Hepatocyte (in vitro differentiated cells): ENCODE results near the gene CD300H. TPM values are rescaled to one million over a fixed set of nuclear protein-coding genes. Genes with fewer than 3 reads are reported as not detected.

Experiments used
- DNase-seq: peaks from one replicate; pipeline ENCODE4 v3.0.0-alpha.2; 2016; ENCODE audit warnings: low spot score
- H2AFZ ChIP-seq: fragments of 200-600 bp; sonication (generic); 2 replicates; pipeline ENCODE4 v1.6.0; 2016; ENCODE audit warnings: antibody characterized with exemption, mild to moderate bottlenecking
- H3K27ac ChIP-seq: fragments of 200-600 bp; sonication (generic); 2 replicates; pipeline ENCODE4 v1.5.1; 2016; ENCODE audit warnings: mild to moderate bottlenecking
- H3K27me3 ChIP-seq: fragments of 200-600 bp; sonication (generic); 2 replicates; pipeline ENCODE4 v1.6.1; 2016
- H3K36me3 ChIP-seq: fragments of 200-600 bp; sonication (generic); replicated peaks from 2 replicates; pipeline ENCODE4 v1.5.1; 2016; ENCODE audit warnings: low read depth; ENCODE audit not compliant: insufficient read depth
- H3K4me1 ChIP-seq: fragments of 200-600 bp; sonication (generic); 2 replicates; pipeline ENCODE4 v1.5.1; 2016; ENCODE audit warnings: mild to moderate bottlenecking, moderate library complexity; ENCODE audit not compliant: insufficient read depth
- H3K4me2 ChIP-seq: fragments of 200-600 bp; sonication (generic); 2 replicates; pipeline ENCODE4 v1.6.0; 2016
- H3K4me3 ChIP-seq: fragments of 200-600 bp; sonication (generic); 2 replicates; pipeline ENCODE4 v1.5.1; 2016; ENCODE audit warnings: mild to moderate bottlenecking
- H3K79me2 ChIP-seq: fragments of 200-600 bp; sonication (generic); 2 replicates; pipeline ENCODE4 v1.6.0; 2017; ENCODE audit warnings: mild to moderate bottlenecking
- H3K9me2 ChIP-seq: fragments of 200-600 bp; sonication (generic); replicated peaks from 2 replicates; pipeline ENCODE4 v1.6.0; 2017; ENCODE audit warnings: mild to moderate bottlenecking; ENCODE audit not compliant: insufficient read depth
- H3K9me3 ChIP-seq: fragments of 200-600 bp; sonication (generic); 2 replicates; pipeline ENCODE4 v1.5.1; 2016; ENCODE audit warnings: low read depth, mild to moderate bottlenecking
- H4K20me1 ChIP-seq: fragments of 200-600 bp; sonication (generic); 2 replicates; pipeline ENCODE4 v1.6.0; 2016; ENCODE audit warnings: mild to moderate bottlenecking; ENCODE audit not compliant: insufficient read depth, poor library complexity, severe bottlenecking
- EZH2 ChIP-seq: fragments of 200-600 bp; sonication (generic); IDR thresholded peaks from 2 replicates; pipeline ENCODE4 v1.6.1; 2016; ENCODE audit warnings: antibody characterized with exemption, mild to moderate bottlenecking, borderline replicate concordance
- EZH2phosphoT487 ChIP-seq: fragments of 200-600 bp; sonication (generic); IDR thresholded peaks from one replicate; pipeline ENCODE4 v1.6.1; 2018; ENCODE audit warnings: antibody characterized with exemption, mild to moderate bottlenecking, low read depth, moderate library complexity; ENCODE audit not compliant: unreplicated experiment, severe bottlenecking
- WGBS: methylation state at CpG from one replicate; pipeline ENCODE4 v1.1.6; 2016; ENCODE audit warnings: low lambda C conversion rate; ENCODE audit errors: missing lambda C conversion rate; 5-methylcytosine and 5-hydroxymethylcytosine counted together
- polyA plus RNA-seq: library from polyadenylated mRNA; unstranded; fragments of >200 nt; fragmentation: Nextera tagmentation; extraction: Ambion mirVana; gene quantifications from 2 replicates; pipeline ENCODE4 v1.2.1, GENCODE V29; 2016
- total RNA-seq: library from RNA; depleted of rRNA; stranded (reverse); fragments of >200 nt; gene quantifications from 2 replicates; pipeline ENCODE4 v1.2.3, GENCODE V29; 2014
- TF ChIP-seq, protein P1 (sequence below): fragments of 200-600 bp; sonication (generic); IDR thresholded peaks from 2 replicates; pipeline ENCODE4 v1.5.1; 2016; ENCODE audit warnings: antibody characterized with exemption, mild to moderate bottlenecking; ENCODE audit not compliant: poor library complexity

CD300H gene
- total and polyA plus RNA-seq, 2 experiments from 2014 or later, result 0.67 TPM; not detected in 1

DNA sequence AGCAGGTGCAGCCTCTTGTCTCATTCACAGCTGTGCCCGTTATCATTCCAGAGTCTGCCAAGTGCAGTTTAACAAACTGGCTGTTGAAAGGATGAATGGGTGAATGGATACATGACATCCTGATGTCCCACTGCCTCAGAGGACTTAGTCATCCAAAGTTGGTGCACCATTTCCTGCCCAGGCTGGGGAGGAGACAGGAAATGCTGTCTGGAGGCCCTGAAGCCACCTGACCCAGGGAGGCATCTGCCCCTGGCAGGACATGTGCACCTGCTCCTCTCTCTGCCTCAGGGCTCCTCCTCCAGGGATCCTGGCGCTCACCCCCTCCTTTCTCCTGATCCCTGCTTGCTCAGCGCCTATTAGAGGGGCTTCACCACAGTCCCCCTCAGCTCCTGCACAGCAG is 19.6 kb downstream of the CD300H start:
- Histone ChIP-seq H3K27ac (no peak overlapping the region), H4K20me1 (no peaks in the 10 kb centered on the region), H3K4me3 (no peak overlapping the region), H3K4me1 (no peaks in the 10 kb centered on the region), H3K9me3 (no peaks in the 10 kb centered on the region), H3K79me2 (no peaks in the 10 kb centered on the region), H3K4me2 (no peak overlapping the region), H3K9me2 (no peaks in the 10 kb centered on the region), H3K27me3 (no peaks in the 10 kb centered on the region), H2AFZ (no peak overlapping the region), H3K36me3 (no peaks in the 10 kb centered on the region)
- WGBS, result 94% methylated on average over 3 of the region's 3 CpGs
- no peak for DNase-seq
- TF ChIP-seq EZH2 (no peak), EZH2phosphoT487 (no peak)
- TF ChIP-seq, protein P1, sequence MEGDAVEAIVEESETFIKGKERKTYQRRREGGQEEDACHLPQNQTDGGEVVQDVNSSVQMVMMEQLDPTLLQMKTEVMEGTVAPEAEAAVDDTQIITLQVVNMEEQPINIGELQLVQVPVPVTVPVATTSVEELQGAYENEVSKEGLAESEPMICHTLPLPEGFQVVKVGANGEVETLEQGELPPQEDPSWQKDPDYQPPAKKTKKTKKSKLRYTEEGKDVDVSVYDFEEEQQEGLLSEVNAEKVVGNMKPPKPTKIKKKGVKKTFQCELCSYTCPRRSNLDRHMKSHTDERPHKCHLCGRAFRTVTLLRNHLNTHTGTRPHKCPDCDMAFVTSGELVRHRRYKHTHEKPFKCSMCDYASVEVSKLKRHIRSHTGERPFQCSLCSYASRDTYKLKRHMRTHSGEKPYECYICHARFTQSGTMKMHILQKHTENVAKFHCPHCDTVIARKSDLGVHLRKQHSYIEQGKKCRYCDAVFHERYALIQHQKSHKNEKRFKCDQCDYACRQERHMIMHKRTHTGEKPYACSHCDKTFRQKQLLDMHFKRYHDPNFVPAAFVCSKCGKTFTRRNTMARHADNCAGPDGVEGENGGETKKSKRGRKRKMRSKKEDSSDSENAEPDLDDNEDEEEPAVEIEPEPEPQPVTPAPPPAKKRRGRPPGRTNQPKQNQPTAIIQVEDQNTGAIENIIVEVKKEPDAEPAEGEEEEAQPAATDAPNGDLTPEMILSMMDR, result no peak

DNA sequence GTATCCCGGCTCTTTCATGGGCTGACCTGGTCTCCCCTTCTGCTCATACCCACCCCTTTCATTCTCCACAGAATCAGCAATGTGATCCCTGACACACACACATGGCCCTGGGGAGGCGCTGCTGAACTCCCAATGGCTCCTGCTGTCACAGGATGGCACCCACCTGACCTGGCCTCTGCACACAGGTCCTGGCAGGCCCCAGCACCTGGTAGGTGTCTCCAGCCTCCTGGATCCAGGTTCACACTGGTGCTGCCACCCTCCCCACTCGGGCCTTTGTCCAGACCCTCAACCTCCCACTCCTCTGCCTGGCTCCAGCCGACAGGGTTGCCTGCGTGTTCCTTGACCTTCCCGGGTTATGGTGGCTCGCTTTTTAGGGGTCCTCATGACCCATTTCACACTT is 20.0 kb downstream of the CD300H start:
- Histone ChIP-seq H3K4me3 (no peak overlapping the region), H3K9me3 (no peaks in the 10 kb centered on the region), H4K20me1 (no peaks in the 10 kb centered on the region), H3K9me2 (no peaks in the 10 kb centered on the region), H3K27ac (no peak overlapping the region), H3K79me2 (no peaks in the 10 kb centered on the region), H3K27me3 (no peaks in the 10 kb centered on the region), H2AFZ (no peak overlapping the region), H3K36me3 (no peaks in the 10 kb centered on the region), H3K4me1 (no peaks in the 10 kb centered on the region), H3K4me2 (no peak overlapping the region)
- TF ChIP-seq EZH2phosphoT487 (no peak), EZH2 (no peak)
- TF ChIP-seq, protein P1, result no peak
- DNase-seq, result no peak
- 88% methylated on average over 7 of the region's 7 CpGs for WGBS

DNA sequence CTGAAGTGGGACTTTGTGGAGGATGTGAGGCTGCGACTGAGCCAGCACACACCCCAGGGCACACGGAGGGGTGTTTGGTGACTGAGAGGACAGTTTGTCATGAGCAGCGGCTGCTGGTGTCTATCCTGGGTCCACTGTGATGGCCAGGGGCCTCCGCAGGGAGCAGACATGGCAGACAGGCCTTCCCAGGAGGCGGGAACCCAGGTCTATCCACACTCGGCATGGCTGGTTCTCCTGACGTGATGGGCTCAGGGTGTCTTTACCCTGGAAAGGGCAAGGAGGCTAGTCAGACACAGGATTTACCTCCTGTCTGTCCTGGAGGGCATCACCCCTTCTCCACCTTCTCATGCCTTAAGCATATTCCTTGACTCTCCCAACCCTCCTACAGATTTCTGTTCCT is 20.7 kb downstream of the CD300H start:
- 91% methylated on average over 7 of the region's 7 CpGs for WGBS
- Histone ChIP-seq H4K20me1 (no peaks in the 10 kb centered on the region), H2AFZ (no peak overlapping the region), H3K4me3 (no peak overlapping the region), H3K27ac (no peak overlapping the region), H3K79me2 (no peaks in the 10 kb centered on the region), H3K36me3 (no peaks in the 10 kb centered on the region), H3K4me1 (no peaks in the 10 kb centered on the region), H3K27me3 (no peaks in the 10 kb centered on the region), H3K4me2 (no peak overlapping the region), H3K9me2 (no peaks in the 10 kb centered on the region), H3K9me3 (no peaks in the 10 kb centered on the region)
- no peak for DNase-seq
- TF ChIP-seq EZH2 (no peak), EZH2phosphoT487 (no peak)
- TF ChIP-seq, protein P1, result no peak

DNA sequence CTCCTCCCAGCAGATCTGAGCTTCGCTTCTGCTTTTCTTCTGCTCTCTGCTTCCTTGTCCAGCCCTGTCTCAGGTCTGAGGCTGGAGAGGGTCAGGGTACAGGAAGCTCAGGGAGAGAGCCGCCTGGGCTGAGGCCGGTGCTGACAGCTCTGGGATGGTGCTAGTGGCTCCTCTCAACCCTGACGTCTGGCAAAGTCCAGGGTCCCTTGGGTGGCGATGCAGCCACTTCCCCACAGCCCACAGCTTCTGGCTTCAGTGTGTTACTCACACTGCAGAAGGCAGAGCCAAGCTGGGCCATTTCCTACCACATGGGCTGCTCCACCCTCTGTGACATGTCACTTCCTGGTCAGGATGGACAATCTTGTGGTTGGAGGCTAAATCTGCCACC is 21.5 kb downstream of the CD300H start, which contains the start of gene CD300C:
TSS of gene CD300C (minus strand) at position 273 of the 388 bp plus-strand sequence. CDS start 333 bp downstream, outside the sequence.
- H2AFZ ChIP-seq, result no peak within 1 kb of the TSS
- no peak for DNase-seq
- H3K9me2 ChIP-seq, result no peaks in the 10 kb centered on the region
- no peaks in the 10 kb centered on the region for H3K27me3 ChIP-seq
- no peaks in the 10 kb centered on the region for H3K4me1 ChIP-seq
- no peak for TF ChIP-seq EZH2phosphoT487
- no peak for TF ChIP-seq EZH2
- TF ChIP-seq, protein P1, result no peak
- H3K9me3 ChIP-seq, result no peaks in the 10 kb centered on the region
- H3K36me3 ChIP-seq, result no peaks in the 10 kb centered on the region
- no peaks in the 10 kb centered on the region for H4K20me1 ChIP-seq
- 87% methylated on average over 5 of the region's 5 CpGs for WGBS
- no peak within 1 kb of the TSS for H3K27ac ChIP-seq
- H3K4me3 ChIP-seq, result no peak within 1 kb of the TSS
- H3K4me2 ChIP-seq, result no peak within 1 kb of the TSS
- H3K79me2 ChIP-seq, result no peaks in the 10 kb centered on the region
